SU-DHL-6 (cell line): ENCODE results near the gene RASAL3.

Experiments used
- CTCF ChIP-seq: fragments of 200-600 bp; sonication (generic); IDR thresholded peaks from one replicate; pipeline ENCODE4 v1.5.1; 2017; ENCODE audit warnings: antibody characterized with exemption, mild to moderate bottlenecking, low read length, moderate library complexity; ENCODE audit not compliant: insufficient read depth, poor library complexity, severe bottlenecking
- EZH2phosphoT487 ChIP-seq: fragments of 200-600 bp; sonication (generic), shearing (Covaris generic); conservative IDR thresholded peaks from 2 replicates; pipeline ENCODE4 v1.6.1; 2018; ENCODE audit warnings: mild to moderate bottlenecking, antibody characterized with exemption, low read length, moderate library complexity, mixed read lengths

- TF ChIP-seq CTCF (no peak), EZH2phosphoT487 (no peak)
These were observed 12.0 kb upstream of the RASAL3 start for GRCh38 chr19:15476325-15476724.
